GM23248 (cell line): ENCODE data around the gene DGKK.

Experiments
- EZH2 ChIP-seq: fragments of 200-600 bp; sonication (generic); IDR thresholded peaks from 2 replicates; pipeline ENCODE4 v1.6.1; 2018; ENCODE audit warnings: antibody characterized with exemption, mild to moderate bottlenecking; ENCODE audit not compliant: insufficient read depth, poor library complexity, severe bottlenecking
- EZH2phosphoT487 ChIP-seq: fragments of 200-600 bp; sonication (generic); IDR thresholded peaks from 2 replicates; pipeline ENCODE4 v1.6.1; 2018; ENCODE audit warnings: antibody characterized with exemption, moderate library complexity, mild to moderate bottlenecking, low read depth; ENCODE audit not compliant: insufficient read depth

DNA sequence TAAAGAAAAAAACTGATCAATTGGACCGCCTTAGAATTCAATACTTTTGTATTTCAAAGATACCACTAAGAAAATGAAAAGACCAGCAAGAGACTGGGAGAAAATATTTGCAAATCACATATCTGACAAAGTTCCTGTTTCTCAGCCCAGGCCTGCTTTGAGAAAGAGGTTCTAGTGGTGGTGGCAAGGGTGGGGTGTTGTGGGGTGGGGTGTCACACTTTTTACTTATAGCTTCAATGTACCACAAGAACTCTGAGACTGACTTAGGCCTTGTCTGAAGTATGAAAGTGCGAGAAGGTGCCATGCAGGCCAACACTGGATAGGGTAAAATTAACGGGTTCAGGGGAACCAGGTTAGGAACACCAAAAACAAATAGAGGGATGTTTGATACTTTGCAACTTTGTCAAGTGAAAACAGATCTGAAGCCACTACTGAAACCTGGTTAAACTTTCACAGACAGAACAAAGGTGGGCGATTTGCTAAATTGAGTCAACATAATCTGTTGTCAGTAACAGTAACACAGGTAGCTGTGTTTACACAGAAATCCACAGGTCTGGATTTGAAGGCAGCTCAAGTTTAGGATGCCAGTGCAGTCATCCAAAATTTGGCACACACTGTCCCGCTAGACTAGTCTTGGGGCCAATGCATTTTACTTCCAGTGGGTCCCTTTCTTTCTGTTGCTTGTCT lies 88.8 kb downstream of the DGKK start:
- no peak for TF ChIP-seq EZH2phosphoT487
- TF ChIP-seq EZH2: no peak
